Activated CD4-positive, alpha-beta T cell treated with anti-CD3 and anti-CD28 coated beads, Interleukin-2, Interleukin-4, amounts not matched to agents 100 ng/mL and 50 ng/mL, durations not matched to agents 16 hours and 8 hours (primary cell): Measurements from ENCODE around the gene KRTAP13-1.
A peak's percentile ranks its signal among the peaks of the same experiment; 100 is the strongest.

Experiments
- DNase-seq: peaks from one replicate; pipeline ENCODE4 v3.0.0-alpha.2; 2020; ENCODE audit warnings: low spot score

Gene KRTAP13-1

GRCh38 chr21:30395731-30396130, at the start of gene KRTAP13-1:
Gene KRTAP13-1 (plus strand): TSS chr21:30396031. CDS start chr21:30396087, 56 bp downstream.
- no peak for DNase-seq

GRCh38 chr21:30348506-30348905, 47.3 kb upstream of the KRTAP13-1 start, which contains the start of gene KRTAP23-1:
Gene KRTAP23-1 (minus strand): TSS chr21:30348606. CDS start chr21:30348606, 0 bp downstream.
- DNase-seq = no peak

GRCh38 chr21:30349572-30349971, 46.3 kb upstream of the KRTAP13-1 start:
- DNase-seq = no peak

- no peak for DNase-seq
These were observed 44.3 kb upstream of the KRTAP13-1 start for GRCh38 chr21:30351534-30351933.

GRCh38 chr21:30354308-30355005, 41.4 kb upstream of the KRTAP13-1 start:
- no peak for DNase-seq

GRCh38 chr21:30355906-30356305, 39.9 kb upstream of the KRTAP13-1 start:
- no peak for DNase-seq

GRCh38 chr21:30372139-30372770, 23.6 kb upstream of the KRTAP13-1 start, which contains the start of gene KRTAP13-2:
Gene KRTAP13-2 (minus strand): TSS chr21:30372271. CDS start chr21:30372213, 58 bp downstream.
- DNase-seq = no peak

- DNase-seq = no peak
These were observed 13.6 kb upstream of the KRTAP13-1 start for GRCh38 chr21:30382201-30382600.

GRCh38 chr21:30391492-30392025, 4.3 kb upstream of the KRTAP13-1 start:
- DNase-seq = no peak

- peak; percentile 42 for DNase-seq
These were observed 13.1 kb downstream of the KRTAP13-1 start for GRCh38 chr21:30408782-30409494.

- DNase-seq = no peak
These were observed 20.2 kb downstream of the KRTAP13-1 start for GRCh38 chr21:30415993-30416392.

- no peak for DNase-seq
These were observed 30.0 kb downstream of the KRTAP13-1 start, which contains the start of gene KRTAP13-3 for GRCh38 chr21:30425826-30426225. Gene KRTAP13-3 (minus strand): TSS chr21:30425926. CDS start chr21:30425912, 14 bp downstream.

- no peak for DNase-seq
These were observed 30.9 kb downstream of the KRTAP13-1 start for GRCh38 chr21:30426731-30427130.

GRCh38 chr21:30430170-30430655, 34.4 kb downstream of the KRTAP13-1 start, which contains the start of gene KRTAP13-4:
Gene KRTAP13-4 (plus strand): TSS chr21:30430220. CDS start chr21:30430276, 56 bp downstream.
- no peak for DNase-seq

- peak; percentile 46 for DNase-seq
These were observed 38.3 kb downstream of the KRTAP13-1 start for GRCh38 chr21:30434033-30434631.

GRCh38 chr21:30437010-30437565, 41.3 kb downstream of the KRTAP13-1 start:
- DNase-seq = no peak

- DNase-seq = no peak
These were observed 44.1 kb downstream of the KRTAP13-1 start, which contains the start of gene KRTAP15-1 for GRCh38 chr21:30439975-30440374. Gene KRTAP15-1 (plus strand): TSS chr21:30440275. CDS start chr21:30440328, 53 bp downstream.

- no peak for DNase-seq
These were observed 47.4 kb downstream of the KRTAP13-1 start for GRCh38 chr21:30443226-30443625.

- DNase-seq = no peak
These were observed 48.4 kb downstream of the KRTAP13-1 start for GRCh38 chr21:30444204-30444603.
